ENCODE measurements around the gene SLC1A7.

SLC1A7 gene

DNA sequence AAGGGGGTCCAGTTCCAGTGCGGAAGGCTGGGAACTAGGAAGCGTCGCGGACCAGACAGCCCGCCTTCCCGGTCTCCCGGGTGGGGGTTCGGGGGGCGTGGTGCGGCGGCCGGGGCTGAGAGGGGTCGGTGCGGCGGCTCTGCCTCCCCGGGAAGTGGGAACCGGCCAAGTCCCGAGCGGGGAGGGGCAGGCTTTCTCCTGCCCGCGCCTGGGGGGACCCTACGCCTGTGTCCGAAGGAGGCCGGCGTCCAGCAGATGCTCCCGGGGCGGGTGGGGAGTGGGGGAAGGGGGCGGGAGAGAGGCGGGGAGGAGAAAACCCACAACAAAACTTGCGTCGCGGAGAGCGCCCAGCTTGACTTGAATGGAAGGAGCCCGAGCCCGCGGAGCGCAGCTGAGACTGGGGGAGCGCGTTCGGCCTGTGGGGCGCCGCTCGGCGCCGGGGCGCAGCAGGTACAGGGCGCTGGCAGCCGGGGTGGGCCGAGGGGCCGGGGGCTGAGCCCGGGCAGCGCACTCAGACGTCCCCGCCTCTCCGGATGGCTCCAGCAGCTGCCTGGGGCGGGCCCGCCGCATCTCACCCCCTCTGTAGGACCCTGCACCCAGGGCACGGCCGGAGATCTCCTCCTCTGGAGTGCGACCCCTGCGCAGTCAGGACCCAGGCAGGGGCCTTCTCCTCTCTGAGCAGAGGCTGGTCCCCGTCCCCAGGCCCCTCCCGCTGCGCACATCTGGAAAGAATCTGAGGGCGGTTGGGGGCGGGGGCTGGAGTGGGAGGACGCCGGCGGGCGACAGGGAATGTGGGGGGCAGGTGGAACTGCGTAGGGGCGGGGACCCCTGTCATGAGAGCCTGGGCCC, 80.4 kb downstream of the SLC1A7 start, which contains the start of gene PODN:
PODN (plus strand) TSS at position 355 of the 849 bp plus-strand sequence. CDS start 7,643 bp downstream, outside the sequence.
- ChIA-PET POLR2A (interaction anchor here (1.6 kb wide), 1 partner anchor 17 kb away, joined by 3 read pairs; no protein-coding TSS in a partner anchor), CTCF (interaction anchor here (0.6 to 1.1 kb wide), 2 partner anchors 18 to 130 kb away, joined by 3 to 4 read pairs; no protein-coding TSS in a partner anchor)
- no peak for DNase-seq (ENCODE audit: low read depth, low spot score)
- no peak for TF ChIP-seq CTCF (IDR thresholded peaks at IDR 0.05; ENCODE audit: insufficient read depth, low read length, missing control alignments)
- peak within 1 kb of the TSS; percentile 65 for H3K4me3 ChIP-seq (ENCODE audit: low read depth, low read length)

GRCh38 chr1:53061123-53061858, 81.1 kb downstream of the SLC1A7 start:
- peak overlapping the region; percentile 65 for H3K4me3 ChIP-seq (ENCODE audit: low read depth, low read length)
- no peak for TF ChIP-seq CTCF (IDR thresholded peaks at IDR 0.05; ENCODE audit: insufficient read depth, low read length, missing control alignments)
- CTCF ChIA-PET, result interaction anchor here (0.6 to 2.2 kb wide), 5 partner anchors 11 to 129 kb away, joined by 3 to 9 read pairs (median 4); no protein-coding TSS in a partner anchor
- DNase-seq (ENCODE audit: low read depth, low spot score), result no peak
- POLR2A ChIA-PET, result interaction anchor here (0.7 to 1.6 kb wide), 3 partner anchors 17 to 135 kb away, joined by 3 read pairs; no protein-coding TSS in a partner anchor

- POLR2A ChIA-PET, result interaction anchor here (0.7 to 1.2 kb wide), 3 partner anchors 17 to 136 kb away, joined by 3 read pairs; no protein-coding TSS in a partner anchor
- TF ChIP-seq CTCF (IDR thresholded peaks at IDR 0.05; ENCODE audit: insufficient read depth, low read length, missing control alignments), result no peak
- DNase-seq (ENCODE audit: low read depth, low spot score), result peak; percentile 62
- CTCF ChIA-PET, result interaction anchor here (0.9 to 2.2 kb wide), 4 partner anchors 10 to 126 kb away, joined by 3 to 9 read pairs (median 4); no protein-coding TSS in a partner anchor
- no peak overlapping the region for H3K4me3 ChIP-seq (ENCODE audit: low read depth, low read length)
Observed at GRCh38 chr1:53060579-53060978, 81.9 kb downstream of the SLC1A7 start.

DNA sequence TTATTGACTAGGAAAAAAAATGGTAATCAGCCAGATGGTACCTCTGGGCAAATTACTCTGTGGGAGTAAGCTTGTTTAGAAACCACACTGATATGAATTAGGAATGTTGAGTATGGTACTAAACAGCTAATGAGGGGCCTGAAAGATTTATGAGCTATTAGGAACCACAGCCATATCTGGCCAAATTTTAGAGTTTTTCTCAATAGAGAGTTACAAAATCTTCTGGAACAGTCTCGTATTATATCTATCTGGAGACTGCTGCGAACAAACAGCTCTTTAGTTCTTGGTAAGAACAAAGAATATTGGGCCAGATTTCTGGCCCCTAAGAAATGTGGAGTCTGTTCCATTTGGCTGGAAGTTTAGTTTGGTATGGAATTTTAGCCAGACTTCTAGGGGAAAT, 85.3 kb downstream of the SLC1A7 start:
- TF ChIP-seq CTCF (IDR thresholded peaks at IDR 0.05; ENCODE audit: insufficient read depth, low read length, missing control alignments), result no peak
- CTCF ChIA-PET, result interaction anchor here (0.7 to 1.1 kb wide), 3 partner anchors 10 to 134 kb away, joined by 3 read pairs; no protein-coding TSS in a partner anchor

GRCh38 chr1:53051676-53052075, 90.8 kb downstream of the SLC1A7 start:
- ChIA-PET CTCF (no interaction called here), POLR2A (no interaction called here)
- TF ChIP-seq CTCF (IDR thresholded peaks at IDR 0.05; ENCODE audit: insufficient read depth, low read length, missing control alignments), result no peak
- H3K4me3 ChIP-seq (ENCODE audit: low read depth, low read length), result no peak overlapping the region
- no peak for DNase-seq (ENCODE audit: low read depth, low spot score)

More for the DNA sequence above, 85.3 kb downstream of the SLC1A7 start:
- H3K4me3 ChIP-seq (ENCODE audit: low read depth, low read length), result no peak overlapping the region
- peak; percentile 14 for DNase-seq (ENCODE audit: low read depth, low spot score)
- POLR2A ChIA-PET, result no interaction called here

Data from AG04449 (cell line).